Endothelial cell (in vitro differentiated cells): ENCODE data around the gene DISC1. TPM values are rescaled to one million over a fixed set of nuclear protein-coding genes. Genes with fewer than 3 reads are reported as not detected.

Experiments used
- DNase-seq: peaks from one replicate; pipeline ENCODE4 v3.0.0; 2021; ENCODE audit warnings: low spot score
- H3K27ac Mint-ChIP-seq: one replicate; pipeline ENCODE4 v1.8.0; 2021; ENCODE audit warnings: mixed read lengths, inconsistent platforms; ENCODE audit not compliant: unreplicated experiment
- H3K27me3 Mint-ChIP-seq: one replicate; pipeline ENCODE4 v1.8.0; 2021; ENCODE audit warnings: mild to moderate bottlenecking, moderate library complexity, mixed read lengths, inconsistent platforms; ENCODE audit not compliant: unreplicated experiment
- H3K36me3 Mint-ChIP-seq: one replicate; pipeline ENCODE4 v1.8.0; 2021; ENCODE audit warnings: mild to moderate bottlenecking, low read depth, mixed read lengths, inconsistent platforms; ENCODE audit not compliant: unreplicated experiment
- H3K4me1 Mint-ChIP-seq: one replicate; pipeline ENCODE4 v1.8.0; 2021; ENCODE audit warnings: mild to moderate bottlenecking, mixed read lengths, inconsistent platforms; ENCODE audit not compliant: unreplicated experiment
- H3K4me3 Mint-ChIP-seq: one replicate; pipeline ENCODE4 v1.8.0; 2021; ENCODE audit warnings: mild to moderate bottlenecking, mixed read lengths, inconsistent platforms; ENCODE audit not compliant: unreplicated experiment
- H3K9me3 Mint-ChIP-seq: one replicate; pipeline ENCODE4 v1.8.0; 2021; ENCODE audit warnings: mixed read lengths, inconsistent platforms; ENCODE audit not compliant: unreplicated experiment
- total RNA-seq: library from RNA; stranded (reverse); fragmentation: NEBNext Ultra II Directional; extraction: Animal tissue kit (Norgen Biotek cat#: 25700); gene quantifications from one replicate; pipeline ENCODE4 v1.2.1, GENCODE V29; 2021; ENCODE audit not compliant: unreplicated experiment
- TF ChIP-seq, protein P1 (sequence below): fragments of 200-600 bp; sonication (generic); IDR thresholded peaks from one replicate; pipeline ENCODE4 v1.5.0; 2021; ENCODE audit warnings: antibody characterized with exemption; ENCODE audit not compliant: unreplicated experiment

Gene DISC1
- total RNA-seq, 1 donor from 2014 or later = 82.5 TPM

DNA sequence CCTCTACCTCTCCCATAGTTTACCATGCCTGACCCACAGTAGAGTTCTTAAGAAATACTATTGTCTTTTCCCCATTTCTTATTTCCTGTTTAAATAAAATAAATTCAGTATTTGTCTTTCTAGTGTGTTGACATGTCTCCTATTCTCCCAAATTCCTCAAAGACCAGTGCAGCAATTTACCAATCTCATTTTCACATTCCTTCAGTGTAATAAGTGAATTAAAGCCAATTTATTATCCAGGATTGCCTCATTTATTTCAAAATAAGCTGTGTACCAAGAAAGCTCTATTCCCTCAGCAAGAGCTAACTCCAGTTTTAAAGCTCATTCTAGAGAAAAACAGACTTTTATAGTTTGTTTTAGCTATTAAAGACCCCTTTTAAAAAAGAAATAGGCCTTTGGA lies 49.9 kb downstream of the DISC1 start:
- no peak overlapping the region for H3K4me3 Mint-ChIP-seq
- H3K27me3 Mint-ChIP-seq = peaks cover 3% of the 10 kb centered on the region
- peaks cover 30% of the 10 kb centered on the region for H3K36me3 Mint-ChIP-seq
- H3K27ac Mint-ChIP-seq = no peak overlapping the region
- H3K4me1 Mint-ChIP-seq = peaks cover 49% of the 10 kb centered on the region
- TF ChIP-seq, protein P1, sequence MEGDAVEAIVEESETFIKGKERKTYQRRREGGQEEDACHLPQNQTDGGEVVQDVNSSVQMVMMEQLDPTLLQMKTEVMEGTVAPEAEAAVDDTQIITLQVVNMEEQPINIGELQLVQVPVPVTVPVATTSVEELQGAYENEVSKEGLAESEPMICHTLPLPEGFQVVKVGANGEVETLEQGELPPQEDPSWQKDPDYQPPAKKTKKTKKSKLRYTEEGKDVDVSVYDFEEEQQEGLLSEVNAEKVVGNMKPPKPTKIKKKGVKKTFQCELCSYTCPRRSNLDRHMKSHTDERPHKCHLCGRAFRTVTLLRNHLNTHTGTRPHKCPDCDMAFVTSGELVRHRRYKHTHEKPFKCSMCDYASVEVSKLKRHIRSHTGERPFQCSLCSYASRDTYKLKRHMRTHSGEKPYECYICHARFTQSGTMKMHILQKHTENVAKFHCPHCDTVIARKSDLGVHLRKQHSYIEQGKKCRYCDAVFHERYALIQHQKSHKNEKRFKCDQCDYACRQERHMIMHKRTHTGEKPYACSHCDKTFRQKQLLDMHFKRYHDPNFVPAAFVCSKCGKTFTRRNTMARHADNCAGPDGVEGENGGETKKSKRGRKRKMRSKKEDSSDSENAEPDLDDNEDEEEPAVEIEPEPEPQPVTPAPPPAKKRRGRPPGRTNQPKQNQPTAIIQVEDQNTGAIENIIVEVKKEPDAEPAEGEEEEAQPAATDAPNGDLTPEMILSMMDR = no peak
- H3K9me3 Mint-ChIP-seq = no peaks in the 10 kb centered on the region
- DNase-seq = no peak

DNA sequence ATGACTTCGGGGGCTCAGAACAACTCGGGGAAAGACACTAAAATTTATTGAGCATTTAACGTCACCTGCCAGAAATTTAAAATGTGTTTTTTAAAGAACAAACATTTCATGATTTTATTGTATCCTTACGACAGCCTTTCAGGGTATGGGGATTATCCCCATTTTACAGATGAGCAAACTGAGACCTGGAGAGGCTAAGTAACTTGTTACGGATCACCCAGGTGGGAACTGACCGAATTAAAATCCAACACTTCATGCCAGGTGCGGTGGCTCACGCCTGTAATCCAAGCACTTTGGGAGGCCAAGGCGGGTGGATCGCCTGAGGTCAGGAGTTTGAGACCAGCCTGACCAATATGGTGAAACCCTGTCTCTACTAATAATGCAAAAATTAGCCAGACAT lies 50.9 kb downstream of the DISC1 start:
- H3K9me3 Mint-ChIP-seq = no peaks in the 10 kb centered on the region
- peaks cover 30% of the 10 kb centered on the region for H3K36me3 Mint-ChIP-seq
- H3K27ac Mint-ChIP-seq = no peak overlapping the region
- peaks cover 50% of the 10 kb centered on the region for H3K4me1 Mint-ChIP-seq
- no peak for DNase-seq
- peaks cover 3% of the 10 kb centered on the region for H3K27me3 Mint-ChIP-seq
- TF ChIP-seq, protein P1 = no peak
- H3K4me3 Mint-ChIP-seq = no peak overlapping the region

DNA sequence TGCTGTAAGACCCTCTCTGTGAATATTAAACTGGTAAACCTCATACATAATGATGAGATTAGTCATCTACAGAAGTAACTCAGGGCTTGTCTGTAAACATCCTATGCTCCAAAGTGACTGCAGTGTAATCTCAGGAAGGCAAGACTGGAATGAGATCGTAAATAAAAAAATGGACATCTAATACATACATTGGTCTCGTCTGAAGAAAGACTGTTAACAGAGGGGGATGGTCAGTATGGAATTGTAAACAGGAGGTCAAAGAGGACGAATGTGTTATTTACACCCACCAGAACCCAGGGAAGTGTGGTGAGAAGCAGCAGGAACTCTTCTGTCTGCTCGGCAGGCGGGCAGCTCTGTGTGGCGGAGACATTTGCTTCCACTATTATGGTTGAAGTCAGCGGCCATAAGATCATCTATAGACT lies 51.4 kb downstream of the DISC1 start:
- H3K36me3 Mint-ChIP-seq = peaks cover 30% of the 10 kb centered on the region
- H3K27ac Mint-ChIP-seq = peak overlapping the region; percentile 70
- no peak for DNase-seq
- peaks cover 3% of the 10 kb centered on the region for H3K27me3 Mint-ChIP-seq
- no peaks in the 10 kb centered on the region for H3K9me3 Mint-ChIP-seq
- peak overlapping the region; percentile 45 for H3K4me3 Mint-ChIP-seq
- TF ChIP-seq, protein P1 = no peak
- peaks cover 52% of the 10 kb centered on the region for H3K4me1 Mint-ChIP-seq

DNA sequence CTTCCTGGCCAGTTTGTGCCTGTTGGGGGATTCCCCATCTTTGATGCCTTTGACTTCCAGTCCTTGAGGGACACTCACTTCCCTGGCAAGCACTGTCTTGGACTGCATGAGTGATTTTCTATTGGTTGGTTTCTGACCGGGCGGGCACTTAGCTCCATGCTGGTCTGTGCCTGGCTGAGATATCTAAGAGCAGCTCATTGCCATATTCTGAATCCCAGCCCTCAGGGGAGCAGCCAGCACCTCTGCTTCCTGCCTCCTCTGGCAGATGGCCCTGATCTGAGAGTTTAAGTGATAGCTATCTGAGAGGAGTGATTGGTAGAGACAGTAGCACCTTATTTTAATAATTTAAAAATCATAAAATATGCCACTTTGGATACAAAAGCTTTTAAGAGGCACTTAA lies 52.5 kb downstream of the DISC1 start:
- no peak for DNase-seq
- Mint-ChIP-seq H3K27me3 (peaks cover 8% of the 10 kb centered on the region), H3K9me3 (no peaks in the 10 kb centered on the region), H3K4me1 (peaks cover 55% of the 10 kb centered on the region), H3K36me3 (peaks cover 30% of the 10 kb centered on the region), H3K27ac (no peak overlapping the region), H3K4me3 (no peak overlapping the region)
- TF ChIP-seq, protein P1 = no peak

DNA sequence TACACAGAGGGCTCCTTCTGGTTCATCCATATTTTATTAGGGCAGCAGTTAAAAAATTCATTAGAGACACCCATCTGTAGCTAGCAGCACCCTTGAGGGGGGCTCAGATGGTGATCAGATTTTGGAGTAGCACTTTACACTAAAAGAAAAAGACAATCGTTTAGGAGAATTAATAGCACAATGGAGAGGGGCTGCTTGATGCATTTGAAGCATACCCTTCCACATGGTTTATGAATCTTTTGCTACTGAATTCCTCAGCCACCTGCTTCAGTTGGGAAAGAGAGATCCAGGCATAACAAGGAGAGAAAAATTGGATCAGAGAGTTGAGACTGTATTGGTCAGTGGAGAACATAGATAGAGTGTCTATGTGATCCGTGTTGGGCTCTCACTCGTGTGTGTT lies 54.4 kb downstream of the DISC1 start:
- no peak for DNase-seq
- Mint-ChIP-seq H3K4me3 (no peak overlapping the region), H3K9me3 (no peaks in the 10 kb centered on the region), H3K4me1 (peaks cover 54% of the 10 kb centered on the region), H3K27me3 (peaks cover 8% of the 10 kb centered on the region), H3K27ac (peak overlapping the region; percentile 5), H3K36me3 (peaks cover 25% of the 10 kb centered on the region)
- TF ChIP-seq, protein P1 = no peak
